Measurements from ENCODE around the gene PPP6R1.

DNA sequence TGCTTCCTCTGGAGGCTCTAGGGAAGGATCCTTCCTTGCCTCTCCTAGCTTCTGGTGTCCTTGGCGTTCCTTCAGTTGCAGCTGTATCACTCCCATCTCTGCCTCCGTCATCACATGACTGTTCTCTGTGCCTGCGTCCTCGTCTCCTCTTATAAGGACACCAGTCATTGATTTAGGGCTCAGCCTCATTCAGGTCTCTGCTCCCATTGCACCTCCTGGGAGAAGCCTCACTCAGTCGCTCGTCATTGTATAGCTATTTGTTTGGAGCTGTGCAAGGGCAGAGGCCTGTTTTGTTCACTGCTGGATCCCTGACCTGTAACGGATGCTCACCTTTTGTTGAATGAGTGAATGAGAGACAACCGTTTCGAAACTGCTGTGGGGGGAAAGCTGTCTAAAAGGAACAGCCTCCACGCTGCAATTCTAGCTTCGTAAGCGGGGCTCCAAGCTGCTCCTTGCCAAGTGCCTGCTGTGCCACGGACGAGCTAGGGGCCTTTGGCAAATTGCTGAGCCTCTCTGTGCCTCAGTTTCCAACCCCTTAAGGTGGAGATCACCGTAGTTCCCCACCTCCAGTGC lies 42.2 kb upstream of the PPP6R1 start:
- TF ChIP-seq CTCF (IDR thresholded peaks at IDR 0.05) (no peak), POLR2A (IDR thresholded peaks at IDR 0.05) (no peak)

Data from esophagus squamous epithelium (tissue), 4 donors.